ENCODE results near the gene SLC44A3. TPM values are rescaled to one million over a fixed set of nuclear protein-coding genes. Genes with fewer than 3 reads are reported as not detected.
A peak's percentile ranks its signal among the peaks of the same experiment; 100 is the strongest.

The SLC44A3 gene
- total RNA-seq, 1 experiment from 2014 or later: 3.8 TPM

DNA sequence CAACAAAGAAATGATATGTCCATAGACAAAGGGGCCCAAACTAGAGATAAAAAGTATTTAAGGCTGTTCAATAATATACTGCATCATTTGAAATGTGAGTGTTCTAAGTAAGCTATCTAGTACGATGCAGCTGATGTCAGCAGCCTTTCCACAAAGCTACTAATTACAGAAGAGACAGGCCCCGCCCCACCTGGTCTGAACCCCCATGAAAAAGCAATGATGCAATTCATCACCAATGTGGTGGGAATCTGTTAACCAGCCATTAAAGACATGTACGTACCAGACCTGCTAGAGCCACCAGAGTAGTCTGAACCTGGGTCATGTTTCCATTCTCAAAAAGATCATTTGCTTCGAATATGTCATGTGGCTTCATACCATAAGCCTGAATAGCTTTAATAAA lies 81.7 kb downstream of the SLC44A3 start:
- H3K4me3 ChIP-seq: no peak overlapping the region
- H3K27ac ChIP-seq: no peak overlapping the region
- peaks cover 94% of the 10 kb centered on the region for H3K36me3 ChIP-seq
- H3K27me3 ChIP-seq (replicated peaks): no peaks in the 10 kb centered on the region
- H3K9me3 ChIP-seq (replicated peaks): no peaks in the 10 kb centered on the region
- peaks cover 38% of the 10 kb centered on the region for H3K4me1 ChIP-seq (replicated peaks)
- DNase-seq (ENCODE audit: low read depth in 1 of 2, low spot score in 2 of 2): no peak

DNA sequence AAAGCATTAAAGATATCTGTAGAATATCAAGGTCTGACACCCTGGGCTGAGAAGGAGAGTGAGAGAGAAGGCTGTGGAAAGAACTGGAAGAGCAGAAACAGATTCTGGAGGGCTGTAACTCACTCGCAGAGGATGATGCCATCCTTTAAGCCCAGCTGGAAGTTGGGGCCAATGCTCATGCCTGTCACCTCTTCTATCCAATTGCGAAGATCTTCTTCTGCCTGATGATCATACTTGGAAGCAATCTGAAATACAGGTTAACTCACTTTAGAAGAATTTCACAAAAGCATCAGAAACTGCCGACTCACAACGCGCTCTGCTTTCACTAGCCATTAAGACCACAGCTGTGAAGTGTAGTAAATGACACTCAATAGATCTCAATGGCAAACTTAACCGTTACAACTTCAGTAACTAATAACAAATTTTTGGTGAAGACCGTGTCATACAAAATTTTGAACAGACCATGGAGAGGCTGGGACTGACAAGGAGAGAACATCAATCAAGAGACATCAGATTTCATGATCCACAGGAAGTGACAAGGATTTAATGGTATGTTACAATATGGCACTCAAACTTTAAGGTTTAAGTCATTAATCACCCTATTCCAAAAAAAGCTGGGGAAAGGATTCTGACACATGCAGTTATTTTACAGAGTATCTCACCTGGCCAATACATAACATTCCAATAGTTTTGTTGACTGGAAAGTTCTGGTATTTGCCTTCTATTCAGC lies 83.3 kb downstream of the SLC44A3 start:
- no peak overlapping the region for H3K27ac ChIP-seq
- H3K4me1 ChIP-seq (replicated peaks): peaks cover 51% of the 10 kb centered on the region
- peaks cover 92% of the 10 kb centered on the region for H3K36me3 ChIP-seq
- no peak for DNase-seq (ENCODE audit: low read depth in 1 of 2, low spot score in 2 of 2)
- no peaks in the 10 kb centered on the region for H3K27me3 ChIP-seq (replicated peaks)
- H3K4me3 ChIP-seq: no peak overlapping the region
- H3K9me3 ChIP-seq (replicated peaks): no peaks in the 10 kb centered on the region

DNA sequence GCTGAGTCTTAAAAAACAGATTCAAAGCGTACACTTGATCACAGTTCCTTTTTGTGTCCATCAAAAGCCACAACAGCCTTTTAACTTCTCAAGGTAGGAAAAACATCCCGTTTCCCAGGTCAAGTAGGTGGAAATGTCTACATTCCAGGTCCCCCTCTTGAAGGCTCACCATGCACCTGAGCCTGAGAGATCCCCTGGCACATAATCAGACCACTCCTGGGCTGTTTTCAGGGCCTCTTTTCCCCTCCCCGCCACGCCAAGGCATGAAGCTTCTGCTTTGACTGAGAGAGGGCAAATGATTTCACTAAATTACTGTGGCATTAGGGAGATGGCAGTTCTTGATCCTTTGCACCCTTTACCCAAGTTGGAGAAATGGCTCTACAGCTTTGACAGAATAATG lies 85.0 kb downstream of the SLC44A3 start:
- Histone ChIP-seq H3K27ac (no peak overlapping the region), H3K4me1 (replicated peaks) (peaks cover 58% of the 10 kb centered on the region), H3K4me3 (no peak overlapping the region), H3K27me3 (replicated peaks) (no peaks in the 10 kb centered on the region), H3K36me3 (peaks cover 89% of the 10 kb centered on the region), H3K9me3 (replicated peaks) (no peaks in the 10 kb centered on the region)
- DNase-seq (ENCODE audit: low read depth in 1 of 2, low spot score in 2 of 2): no peak

DNA sequence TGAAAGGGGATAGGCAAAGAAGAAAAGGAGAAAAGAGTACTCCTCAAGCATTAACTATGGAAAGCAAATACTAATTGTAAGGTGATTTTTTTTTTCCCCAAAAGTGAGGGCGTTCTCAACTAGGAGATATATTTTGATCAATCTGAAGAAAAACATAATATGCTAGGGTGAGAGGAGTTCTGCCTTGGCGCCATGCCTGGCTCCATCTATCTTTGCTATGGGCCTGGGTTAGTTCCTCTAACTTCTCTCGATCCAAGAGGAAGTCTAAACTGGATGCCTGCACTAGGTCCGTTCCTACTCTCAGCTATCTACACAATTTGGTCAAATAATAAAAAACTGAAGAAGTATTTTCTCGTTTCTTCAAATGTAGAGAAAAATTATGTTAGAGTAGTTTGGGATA lies 86.2 kb downstream of the SLC44A3 start:
- peaks cover 62% of the 10 kb centered on the region for H3K4me1 ChIP-seq (replicated peaks)
- DNase-seq (ENCODE audit: low read depth in 1 of 2, low spot score in 2 of 2): no peak
- H3K27me3 ChIP-seq (replicated peaks): no peaks in the 10 kb centered on the region
- H3K4me3 ChIP-seq: no peak overlapping the region
- H3K36me3 ChIP-seq: peaks cover 91% of the 10 kb centered on the region
- no peaks in the 10 kb centered on the region for H3K9me3 ChIP-seq (replicated peaks)
- H3K27ac ChIP-seq: no peak overlapping the region

DNA sequence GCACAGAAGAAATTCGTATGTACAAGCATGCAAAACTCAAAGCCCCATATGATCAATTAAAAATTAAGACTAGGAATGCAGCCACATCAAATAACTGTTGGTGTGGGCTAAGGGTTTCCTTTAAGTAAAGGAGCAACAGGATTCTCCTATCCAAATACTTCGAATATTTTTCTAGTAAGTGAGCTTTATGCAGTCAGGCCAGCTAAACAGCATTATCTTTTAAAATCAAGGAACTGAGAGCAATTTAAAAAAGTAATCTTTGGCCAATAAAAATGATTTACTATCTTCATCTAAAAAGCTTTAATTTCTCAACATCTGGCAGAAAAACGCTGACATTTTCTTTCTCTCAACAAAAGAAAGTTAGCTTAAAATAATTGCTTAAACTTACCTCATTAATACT lies 87.0 kb downstream of the SLC44A3 start:
- DNase-seq (ENCODE audit: low read depth in 1 of 2, low spot score in 2 of 2): no peak
- peaks cover 88% of the 10 kb centered on the region for H3K36me3 ChIP-seq

DNA sequence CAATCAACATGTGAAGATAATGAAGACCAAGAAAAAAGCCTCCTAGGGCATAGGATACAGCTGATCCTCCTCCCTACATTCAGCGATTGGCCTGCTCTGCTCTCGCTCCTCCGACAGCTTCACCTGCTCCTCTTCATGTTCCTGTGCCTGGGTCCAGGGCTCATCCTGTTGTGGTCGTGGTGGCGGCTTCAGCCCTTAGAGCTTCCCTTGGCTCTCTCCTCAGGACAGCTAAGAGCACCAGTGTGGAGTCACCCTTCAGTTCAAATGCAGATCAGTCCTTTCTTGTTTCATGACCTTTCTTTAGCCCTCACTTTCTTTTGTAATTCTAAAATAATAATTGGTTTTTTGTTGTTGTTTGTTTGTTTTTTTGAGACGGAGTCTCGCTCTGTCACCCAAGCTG lies 88.0 kb downstream of the SLC44A3 start:
- peaks cover 63% of the 10 kb centered on the region for H3K4me1 ChIP-seq (replicated peaks)
- peaks cover 86% of the 10 kb centered on the region for H3K36me3 ChIP-seq
- H3K27ac ChIP-seq: no peak overlapping the region

More for the DNA sequence above, 87.0 kb downstream of the SLC44A3 start:
- Histone ChIP-seq H3K27ac (no peak overlapping the region), H3K9me3 (replicated peaks) (no peaks in the 10 kb centered on the region), H3K4me1 (replicated peaks) (peaks cover 55% of the 10 kb centered on the region), H3K4me3 (no peak overlapping the region), H3K27me3 (replicated peaks) (no peaks in the 10 kb centered on the region)

DNA sequence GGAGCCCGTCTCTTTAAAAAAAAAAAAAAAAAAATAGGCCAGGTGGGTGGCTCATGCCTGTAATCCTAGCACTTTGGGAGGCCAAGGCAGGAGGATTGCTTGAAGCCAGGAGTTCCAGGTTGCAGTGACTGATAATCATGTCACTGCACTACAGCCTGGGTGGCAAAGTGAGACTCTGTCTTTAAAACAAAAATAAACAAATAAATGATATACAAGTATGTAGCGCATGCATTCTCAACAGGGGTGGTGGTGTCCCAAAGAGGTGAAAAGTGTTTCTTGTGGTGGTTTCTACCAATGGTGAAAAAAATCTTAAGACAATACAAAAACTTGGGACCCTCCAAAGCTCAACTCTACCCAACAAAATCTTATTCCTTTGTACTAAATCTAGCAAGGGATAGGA lies 88.8 kb downstream of the SLC44A3 start:
- DNase-seq (ENCODE audit: low read depth in 1 of 2, low spot score in 2 of 2): peak; percentile 63 to 75
- Histone ChIP-seq H3K27ac (peak overlapping the region; percentile 1; the same call in 1 of the 2 replicates), H3K27me3 (replicated peaks) (no peaks in the 10 kb centered on the region), H3K9me3 (replicated peaks) (no peaks in the 10 kb centered on the region), H3K4me3 (no peak overlapping the region), H3K36me3 (peaks cover 86% of the 10 kb centered on the region), H3K4me1 (replicated peaks) (peaks cover 63% of the 10 kb centered on the region)

More for the DNA sequence above, 88.0 kb downstream of the SLC44A3 start:
- H3K4me3 ChIP-seq: no peak overlapping the region
- H3K27me3 ChIP-seq (replicated peaks): no peaks in the 10 kb centered on the region
- no peaks in the 10 kb centered on the region for H3K9me3 ChIP-seq (replicated peaks)
- DNase-seq (ENCODE audit: low read depth in 1 of 2, low spot score in 2 of 2): no peak

DNA sequence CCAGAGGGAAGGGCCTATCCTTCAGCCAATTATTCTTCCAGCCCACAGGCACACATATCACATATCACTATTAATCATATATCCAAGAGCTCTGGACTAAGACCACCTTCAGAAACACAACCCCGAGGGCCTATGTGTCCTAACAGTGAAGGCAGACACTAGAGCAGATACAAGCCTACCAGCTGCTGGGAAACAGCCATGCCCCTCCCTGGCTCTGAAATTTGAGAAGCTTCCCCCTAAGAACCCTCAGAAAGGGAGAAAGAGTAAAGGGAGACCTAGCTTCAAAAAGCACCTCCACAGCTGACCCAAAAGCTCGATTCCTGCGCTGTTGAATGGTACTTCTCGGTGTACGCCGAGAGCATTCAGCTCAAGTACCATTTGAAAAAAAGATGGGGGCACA lies 89.3 kb downstream of the SLC44A3 start:
- Histone ChIP-seq H3K36me3 (peaks cover 88% of the 10 kb centered on the region), H3K4me3 (no peak overlapping the region), H3K9me3 (replicated peaks) (no peaks in the 10 kb centered on the region), H3K27ac (peak overlapping the region; percentile 1; the same call in 1 of the 2 replicates), H3K4me1 (replicated peaks) (peaks cover 68% of the 10 kb centered on the region), H3K27me3 (replicated peaks) (no peaks in the 10 kb centered on the region)
- peak in 1 of 2 experiments; percentile 19 for DNase-seq (ENCODE audit: low read depth in 1 of 2, low spot score in 2 of 2)

DNA sequence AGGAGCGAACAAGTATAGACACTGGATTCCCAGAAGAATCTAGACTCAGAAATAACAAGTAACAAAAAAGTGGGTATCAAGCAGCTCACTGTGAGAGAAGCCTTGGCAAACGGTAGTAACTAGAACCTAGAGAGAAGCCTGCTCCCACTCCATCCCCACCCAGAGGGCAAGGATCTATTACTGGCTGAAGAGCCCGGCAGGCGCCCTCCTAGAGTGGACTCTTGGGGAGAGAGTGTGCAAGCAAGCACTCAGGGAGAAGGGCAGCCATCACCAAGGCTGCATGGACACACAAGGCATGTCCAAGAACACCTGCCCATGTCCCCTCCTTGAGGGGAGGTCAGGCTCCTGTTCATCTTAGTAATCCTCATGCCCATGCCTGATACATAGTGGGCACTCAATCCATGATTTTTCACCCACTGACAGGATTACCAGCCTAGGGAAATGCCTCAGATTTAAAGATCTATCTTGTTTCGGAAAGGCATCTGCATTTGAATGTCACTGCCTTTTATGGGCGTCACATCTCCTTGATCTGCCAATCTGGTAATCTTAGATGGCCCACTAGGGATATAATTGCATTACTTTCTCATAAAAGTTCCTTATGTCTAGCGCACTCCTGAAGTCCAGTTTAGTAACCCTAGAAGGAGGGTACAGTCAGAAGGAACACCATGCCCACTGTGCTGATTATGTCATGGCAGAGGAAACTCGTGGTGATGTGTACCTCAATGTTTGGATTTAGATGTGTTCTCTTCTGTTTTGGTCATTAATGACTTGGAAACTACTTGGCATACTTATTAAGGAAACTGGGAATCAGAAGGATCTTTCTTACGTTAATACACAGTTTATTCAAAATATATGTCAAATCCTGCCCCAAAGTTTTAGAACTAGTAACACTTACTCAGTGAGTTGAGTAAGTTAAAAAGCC lies 92.4 kb downstream of the SLC44A3 start:
- DNase-seq (ENCODE audit: low read depth in 1 of 2, low spot score in 2 of 2): no peak
- Histone ChIP-seq H3K4me1 (replicated peaks) (peaks cover 67% of the 10 kb centered on the region), H3K27ac (peak overlapping the region; percentile 25), H3K9me3 (replicated peaks) (no peaks in the 10 kb centered on the region), H3K27me3 (replicated peaks) (no peaks in the 10 kb centered on the region), H3K36me3 (peaks cover 87% of the 10 kb centered on the region), H3K4me3 (no peak overlapping the region)

DNA sequence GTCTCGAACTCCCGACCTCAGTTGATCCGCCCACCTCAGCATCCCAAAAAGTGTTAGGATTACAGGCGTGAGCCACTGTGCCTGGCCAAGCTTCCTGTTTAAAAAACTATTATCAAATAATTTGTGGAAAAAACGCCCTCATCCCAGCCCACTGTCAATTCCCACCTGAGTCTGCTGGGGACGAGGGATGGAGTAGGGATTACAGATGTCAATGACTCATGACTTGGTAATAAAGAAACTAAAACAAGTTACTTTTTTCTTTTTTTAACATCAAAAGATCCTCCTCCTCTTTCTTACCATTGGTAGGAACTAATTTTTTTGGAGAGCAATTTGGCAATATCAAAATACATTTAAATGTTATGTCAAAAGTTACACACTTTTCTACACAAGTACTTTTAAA lies 97.1 kb downstream of the SLC44A3 start:
- Histone ChIP-seq H3K4me3 (no peak overlapping the region), H3K36me3 (peaks cover 92% of the 10 kb centered on the region), H3K27me3 (replicated peaks) (no peaks in the 10 kb centered on the region), H3K9me3 (replicated peaks) (no peaks in the 10 kb centered on the region), H3K27ac (no peak overlapping the region), H3K4me1 (replicated peaks) (peaks cover 60% of the 10 kb centered on the region)
- DNase-seq (ENCODE audit: low read depth in 1 of 2, low spot score in 2 of 2): no peak

DNA sequence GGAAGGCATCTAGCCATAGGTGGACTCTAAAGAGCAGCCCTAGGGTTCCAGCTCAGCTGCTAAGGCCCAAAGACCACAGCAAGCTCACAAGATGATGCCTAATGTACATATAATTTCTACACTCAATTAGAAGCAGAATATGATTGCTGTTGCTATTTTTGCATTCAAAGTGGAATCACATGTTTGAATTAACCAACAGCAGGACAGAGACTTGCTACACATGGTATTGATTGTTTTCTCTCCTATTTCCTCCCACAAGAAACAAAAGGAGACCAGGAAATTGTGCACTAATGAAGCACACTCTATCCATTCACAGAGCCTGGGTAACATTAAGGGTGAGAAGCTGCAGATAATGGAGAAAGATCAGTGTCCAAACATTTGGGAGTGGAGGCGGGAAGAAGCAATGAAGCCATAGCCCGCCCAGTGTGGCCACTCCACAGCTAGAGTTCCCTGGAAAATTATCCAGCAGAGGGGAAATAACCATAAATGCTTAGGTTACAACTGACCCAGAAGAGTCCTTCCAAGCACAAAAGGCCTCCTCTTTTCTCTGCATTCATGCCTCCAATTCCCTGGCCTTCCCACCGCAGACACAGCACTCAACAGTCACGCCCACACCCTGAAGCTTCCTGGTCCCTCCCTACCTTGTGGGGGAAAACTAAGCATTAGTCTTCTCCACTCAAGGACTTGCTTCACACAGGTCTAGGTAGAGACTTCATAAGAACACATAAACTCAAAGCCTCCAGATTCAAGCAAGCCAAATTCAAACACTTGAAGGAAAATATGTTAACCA lies 99.3 kb downstream of the SLC44A3 start:
- Histone ChIP-seq H3K4me1 (replicated peaks) (peaks cover 57% of the 10 kb centered on the region), H3K9me3 (replicated peaks) (no peaks in the 10 kb centered on the region), H3K27me3 (replicated peaks) (no peaks in the 10 kb centered on the region), H3K27ac (no peak overlapping the region), H3K36me3 (peaks cover 91% of the 10 kb centered on the region), H3K4me3 (no peak overlapping the region)
- no peak for DNase-seq (ENCODE audit: low read depth in 1 of 2, low spot score in 2 of 2)

DNA sequence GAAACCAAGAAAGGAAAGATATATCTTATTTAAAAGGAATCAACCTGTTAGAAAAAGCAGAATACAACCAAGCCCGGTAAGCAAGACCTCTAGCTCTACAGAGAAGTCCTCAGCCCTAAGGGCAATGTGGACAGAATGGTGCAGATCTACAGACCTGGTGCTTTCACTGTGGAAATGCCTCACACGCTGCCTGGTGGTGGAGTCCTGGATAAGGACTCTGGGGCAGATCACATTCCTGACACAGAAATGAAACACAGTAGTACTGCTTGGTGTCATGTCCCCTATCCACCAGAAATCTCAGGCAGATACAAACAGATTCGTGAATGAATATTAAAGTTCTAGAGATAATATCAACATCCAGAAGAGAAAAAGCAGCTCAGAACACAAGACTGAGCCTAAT lies 99.9 kb downstream of the SLC44A3 start:
- Histone ChIP-seq H3K9me3 (replicated peaks) (no peaks in the 10 kb centered on the region), H3K4me3 (no peak overlapping the region), H3K27ac (no peak overlapping the region), H3K4me1 (replicated peaks) (peaks cover 62% of the 10 kb centered on the region), H3K27me3 (replicated peaks) (no peaks in the 10 kb centered on the region), H3K36me3 (peaks cover 93% of the 10 kb centered on the region)
- DNase-seq (ENCODE audit: low read depth in 1 of 2, low spot score in 2 of 2): no peak

DNA sequence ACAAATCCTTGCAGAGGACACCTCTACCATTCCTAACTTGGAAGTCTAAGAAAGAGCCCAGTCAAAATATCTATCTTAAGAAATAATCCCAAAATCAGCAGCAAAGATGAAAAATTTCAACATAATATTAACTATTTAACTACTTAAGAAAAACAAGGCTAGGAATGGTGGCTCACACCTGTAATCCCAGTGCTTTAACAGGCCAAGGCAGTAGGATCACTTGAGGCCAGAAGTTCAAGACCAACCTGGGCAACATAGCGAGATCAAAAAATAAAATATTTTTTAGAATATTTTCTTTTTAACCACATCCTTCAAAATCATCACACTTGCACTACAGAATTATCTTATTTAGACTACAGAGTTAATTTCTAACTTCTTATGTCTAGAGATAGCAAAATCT lies 101.8 kb downstream of the SLC44A3 start:
- Histone ChIP-seq H3K27ac (peak overlapping the region; percentile 22; the same call in 1 of the 2 replicates), H3K4me3 (no peak overlapping the region), H3K27me3 (replicated peaks) (no peaks in the 10 kb centered on the region), H3K9me3 (replicated peaks) (no peaks in the 10 kb centered on the region; the same call in 1 of the 2 replicates), H3K36me3 (peaks cover 93% of the 10 kb centered on the region), H3K4me1 (replicated peaks) (peaks cover 62% of the 10 kb centered on the region)
- no peak for DNase-seq (ENCODE audit: low read depth in 1 of 2, low spot score in 2 of 2)
